ENCODE results near the gene FPR1.

The FPR1 gene

GRCh38 chr19:51710163-51710562 is 41.5 kb downstream of the FPR1 start:
- TF ChIP-seq L3MBTL2 (conservative IDR thresholded peaks at IDR 0.05) (no peak), BHLHE40 (IDR thresholded peaks at IDR 0.05; ENCODE audit: borderline replicate concordance) (no peak), SUZ12 (IDR thresholded peaks at IDR 0.05) (no peak), FOXA1 (IDR thresholded peaks at IDR 0.05) (no peak), CTBP1 (IDR thresholded peaks at IDR 0.05; ENCODE audit: borderline replicate concordance) (no peak), ELF4 (IDR thresholded peaks at IDR 0.05) (no peak), HDGF (IDR thresholded peaks at IDR 0.05; ENCODE audit: borderline replicate concordance) (no peak), ARNT (IDR thresholded peaks at IDR 0.05) (no peak), FOXK2 (IDR thresholded peaks at IDR 0.05) (no peak), LEF1 (IDR thresholded peaks at IDR 0.05; ENCODE audit: borderline replicate concordance) (no peak), ZNF384 (IDR thresholded peaks at IDR 0.05) (no peak), NFRKB (IDR thresholded peaks at IDR 0.05) (no peak), TARDBP (IDR thresholded peaks at IDR 0.05) (no peak), FOXM1 (IDR thresholded peaks at IDR 0.05; ENCODE audit: borderline replicate concordance) (no peak), SP1 (IDR thresholded peaks at IDR 0.05) (no peak)
- TF ChIP-seq, protein P1, sequence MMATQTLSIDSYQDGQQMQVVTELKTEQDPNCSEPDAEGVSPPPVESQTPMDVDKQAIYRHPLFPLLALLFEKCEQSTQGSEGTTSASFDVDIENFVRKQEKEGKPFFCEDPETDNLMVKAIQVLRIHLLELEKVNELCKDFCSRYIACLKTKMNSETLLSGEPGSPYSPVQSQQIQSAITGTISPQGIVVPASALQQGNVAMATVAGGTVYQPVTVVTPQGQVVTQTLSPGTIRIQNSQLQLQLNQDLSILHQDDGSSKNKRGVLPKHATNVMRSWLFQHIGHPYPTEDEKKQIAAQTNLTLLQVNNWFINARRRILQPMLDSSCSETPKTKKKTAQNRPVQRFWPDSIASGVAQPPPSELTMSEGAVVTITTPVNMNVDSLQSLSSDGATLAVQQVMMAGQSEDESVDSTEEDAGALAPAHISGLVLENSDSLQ (IDR thresholded peaks at IDR 0.05) = no peak
- no peak for DNase-seq (ENCODE audit: extremely low spot score)
- ChIA-PET CTCF (interaction anchor here (0.6 kb wide), 1 partner anchor 49 kb away, joined by 3 read pairs; no protein-coding TSS in a partner anchor), POLR2A (no interaction called here)

DNA sequence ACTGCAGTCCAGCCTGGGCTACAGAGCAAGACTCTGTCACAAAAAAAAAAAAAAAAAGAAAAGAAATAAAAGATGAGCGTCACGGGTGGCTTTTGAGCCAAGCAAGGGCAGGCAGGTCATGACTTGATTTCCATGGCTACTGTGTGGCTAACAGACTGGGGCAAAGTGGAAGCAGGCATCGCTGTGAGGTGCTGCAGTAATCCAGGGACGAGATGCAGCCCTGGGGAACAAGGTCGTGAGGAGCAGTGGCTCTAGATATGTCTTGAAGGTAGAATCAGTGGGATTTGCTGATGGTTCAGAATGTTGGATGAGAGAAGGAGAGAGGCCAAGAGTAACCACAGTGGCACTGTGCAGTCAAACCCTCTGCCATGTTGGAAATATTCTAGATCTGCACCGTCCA is 42.1 kb downstream of the FPR1 start:
- TF ChIP-seq ELF4 (IDR thresholded peaks at IDR 0.05) = no peak
- TF ChIP-seq HDGF (IDR thresholded peaks at IDR 0.05; ENCODE audit: borderline replicate concordance) = no peak
- no peak for TF ChIP-seq ARNT (IDR thresholded peaks at IDR 0.05)
- no peak for TF ChIP-seq SUZ12 (IDR thresholded peaks at IDR 0.05)
- no peak for TF ChIP-seq BHLHE40 (IDR thresholded peaks at IDR 0.05; ENCODE audit: borderline replicate concordance)
- no peak for TF ChIP-seq ZNF384 (IDR thresholded peaks at IDR 0.05)
- TF ChIP-seq FOXA1 (IDR thresholded peaks at IDR 0.05) = no peak
- TF ChIP-seq NFRKB (IDR thresholded peaks at IDR 0.05) = no peak
- TF ChIP-seq, protein P1 (IDR thresholded peaks at IDR 0.05) = no peak
- no peak for TF ChIP-seq FOXK2 (IDR thresholded peaks at IDR 0.05)
- no peak for TF ChIP-seq FOXM1 (IDR thresholded peaks at IDR 0.05; ENCODE audit: borderline replicate concordance)
- no peak for TF ChIP-seq CTBP1 (IDR thresholded peaks at IDR 0.05; ENCODE audit: borderline replicate concordance)
- no peak for TF ChIP-seq LEF1 (IDR thresholded peaks at IDR 0.05; ENCODE audit: borderline replicate concordance)
- no peak for TF ChIP-seq TARDBP (IDR thresholded peaks at IDR 0.05)
- no peak for TF ChIP-seq SP1 (IDR thresholded peaks at IDR 0.05)
- no peak for TF ChIP-seq L3MBTL2 (conservative IDR thresholded peaks at IDR 0.05)
- CTCF ChIA-PET = no interaction called here
- DNase-seq (ENCODE audit: extremely low spot score) = no peak
- POLR2A ChIA-PET = no interaction called here

DNA sequence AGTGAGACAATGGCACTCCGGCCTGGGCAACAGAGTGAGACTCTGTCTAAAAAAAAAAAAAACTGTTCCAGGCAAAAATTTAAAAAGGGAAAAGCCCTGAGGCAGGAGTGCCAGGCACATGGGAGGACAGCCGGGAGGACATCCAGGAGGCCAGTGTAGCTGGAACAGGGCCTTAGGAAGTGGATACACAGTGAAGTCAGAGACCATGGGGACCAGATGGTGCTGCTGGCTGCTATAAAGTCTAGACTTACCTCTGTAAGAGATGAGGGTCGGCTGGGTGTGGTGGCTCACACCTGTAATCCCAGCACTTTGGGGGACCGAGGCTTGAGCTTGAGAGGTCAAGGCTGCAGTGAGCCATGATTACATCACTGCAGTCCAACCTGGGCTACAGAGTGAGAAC is 42.9 kb downstream of the FPR1 start:
- TF ChIP-seq CTBP1 (IDR thresholded peaks at IDR 0.05; ENCODE audit: borderline replicate concordance) (no peak), FOXA1 (IDR thresholded peaks at IDR 0.05) (no peak), SUZ12 (IDR thresholded peaks at IDR 0.05) (no peak), NFRKB (IDR thresholded peaks at IDR 0.05) (no peak), LEF1 (IDR thresholded peaks at IDR 0.05; ENCODE audit: borderline replicate concordance) (no peak), BHLHE40 (IDR thresholded peaks at IDR 0.05; ENCODE audit: borderline replicate concordance) (no peak), FOXM1 (IDR thresholded peaks at IDR 0.05; ENCODE audit: borderline replicate concordance) (no peak), SP1 (IDR thresholded peaks at IDR 0.05) (no peak), TARDBP (IDR thresholded peaks at IDR 0.05) (no peak), HDGF (IDR thresholded peaks at IDR 0.05; ENCODE audit: borderline replicate concordance) (no peak), ZNF384 (IDR thresholded peaks at IDR 0.05) (no peak), FOXK2 (IDR thresholded peaks at IDR 0.05) (no peak), ELF4 (IDR thresholded peaks at IDR 0.05) (no peak), ARNT (IDR thresholded peaks at IDR 0.05) (no peak), L3MBTL2 (conservative IDR thresholded peaks at IDR 0.05) (no peak)
- TF ChIP-seq, protein P1 (IDR thresholded peaks at IDR 0.05) = no peak
- no peak for DNase-seq (ENCODE audit: extremely low spot score)
- ChIA-PET CTCF (no interaction called here), POLR2A (no interaction called here)

DNA sequence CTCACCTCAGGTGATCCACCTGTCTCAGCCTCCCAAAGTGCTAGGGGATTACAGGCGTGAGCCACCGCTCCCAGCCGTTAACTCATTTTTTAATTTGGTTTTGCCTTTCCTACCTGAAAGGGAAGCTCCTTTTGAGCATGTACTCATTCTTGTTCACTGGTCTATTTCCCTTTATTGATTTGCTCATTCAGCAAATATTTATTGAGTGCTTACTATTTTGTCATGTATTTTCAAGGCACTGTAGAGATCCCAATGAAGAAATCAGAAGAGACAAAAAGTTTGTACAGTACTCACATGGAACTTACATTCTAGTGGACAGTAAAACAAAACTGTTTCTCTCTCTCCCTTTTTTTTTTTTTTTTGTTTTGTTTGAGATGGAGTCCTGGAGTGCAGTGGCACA is 44.8 kb downstream of the FPR1 start:
- DNase-seq (ENCODE audit: extremely low spot score) = no peak
- ChIA-PET POLR2A (no interaction called here), CTCF (no interaction called here)
- no peak for TF ChIP-seq FOXM1 (IDR thresholded peaks at IDR 0.05; ENCODE audit: borderline replicate concordance)
- TF ChIP-seq, protein P1 (IDR thresholded peaks at IDR 0.05) = no peak
- TF ChIP-seq ARNT (IDR thresholded peaks at IDR 0.05) = no peak
- no peak for TF ChIP-seq HDGF (IDR thresholded peaks at IDR 0.05; ENCODE audit: borderline replicate concordance)
- no peak for TF ChIP-seq SP1 (IDR thresholded peaks at IDR 0.05)
- TF ChIP-seq FOXK2 (IDR thresholded peaks at IDR 0.05) = no peak
- TF ChIP-seq NFRKB (IDR thresholded peaks at IDR 0.05) = no peak
- TF ChIP-seq BHLHE40 (IDR thresholded peaks at IDR 0.05; ENCODE audit: borderline replicate concordance) = no peak
- TF ChIP-seq L3MBTL2 (conservative IDR thresholded peaks at IDR 0.05) = no peak
- no peak for TF ChIP-seq LEF1 (IDR thresholded peaks at IDR 0.05; ENCODE audit: borderline replicate concordance)
- TF ChIP-seq CTBP1 (IDR thresholded peaks at IDR 0.05; ENCODE audit: borderline replicate concordance) = no peak

GRCh38 chr19:51706296-51706695 is 45.4 kb downstream of the FPR1 start:
- no peak for DNase-seq (ENCODE audit: extremely low spot score)
- POLR2A ChIA-PET = no interaction called here
- no peak for TF ChIP-seq ZNF384 (IDR thresholded peaks at IDR 0.05)
- no peak for TF ChIP-seq TARDBP (IDR thresholded peaks at IDR 0.05)
- TF ChIP-seq LEF1 (IDR thresholded peaks at IDR 0.05; ENCODE audit: borderline replicate concordance) = no peak
- no peak for TF ChIP-seq FOXA1 (IDR thresholded peaks at IDR 0.05)
- no peak for TF ChIP-seq L3MBTL2 (conservative IDR thresholded peaks at IDR 0.05)
- TF ChIP-seq, protein P1 (IDR thresholded peaks at IDR 0.05) = no peak
- TF ChIP-seq SP1 (IDR thresholded peaks at IDR 0.05) = no peak
- TF ChIP-seq ARNT (IDR thresholded peaks at IDR 0.05) = no peak
- TF ChIP-seq ELF4 (IDR thresholded peaks at IDR 0.05) = no peak
- no peak for TF ChIP-seq SUZ12 (IDR thresholded peaks at IDR 0.05)
- TF ChIP-seq FOXK2 (IDR thresholded peaks at IDR 0.05) = no peak
- no peak for TF ChIP-seq NFRKB (IDR thresholded peaks at IDR 0.05)
- no peak for TF ChIP-seq HDGF (IDR thresholded peaks at IDR 0.05; ENCODE audit: borderline replicate concordance)
- no peak for TF ChIP-seq CTBP1 (IDR thresholded peaks at IDR 0.05; ENCODE audit: borderline replicate concordance)
- TF ChIP-seq BHLHE40 (IDR thresholded peaks at IDR 0.05; ENCODE audit: borderline replicate concordance) = no peak
- no peak for TF ChIP-seq FOXM1 (IDR thresholded peaks at IDR 0.05; ENCODE audit: borderline replicate concordance)
- CTCF ChIA-PET = no interaction called here

All from HEK293T (cell line).